CD14-positive monocyte (primary cell): ENCODE measurements around the gene PRDM8. TPM values are rescaled to one million over a fixed set of nuclear protein-coding genes. Genes with fewer than 3 reads are reported as not detected.

Source experiments
- DNase-seq, 3 donors: peaks; one replicate each; pipeline ENCODE4 v3.0.0-alpha.2; 2011 to 2022
- H2AFZ ChIP-seq: 2 replicates; pipeline ENCODE4 v1.6.0; 2012; ENCODE audit warnings: mild to moderate bottlenecking, low read depth, low read length, inconsistent platforms; ENCODE audit not compliant: insufficient read depth, poor library complexity, severe bottlenecking
- H3K27ac ChIP-seq, 2 donors: 1 replicate in 1 of 2; 2 replicates in 1 of 2; pipeline ENCODE4 v1.5.1; 2012 to 2013; ENCODE audit warnings: low read length in 2 of 2, control low read depth in 1 of 2, inconsistent platforms in 1 of 2, low read depth in 1 of 2, mild to moderate bottlenecking in 1 of 2
- H3K27me3 ChIP-seq, 2 donors: one replicate each; pipeline versions ENCODE4 v1.6.0 to v1.6.1; 2011 to 2013; ENCODE audit warnings: low read length in 2 of 2; ENCODE audit not compliant: control insufficient read depth in 2 of 2, insufficient read depth in 2 of 2
- H3K36me3 ChIP-seq, 2 donors: replicated peaks in 1 of 2; 1 replicate in 1 of 2; 2 replicates in 1 of 2; pipeline versions ENCODE4 v1.5.1 to v1.6.1; 2012 to 2013; ENCODE audit warnings: low read length in 2 of 2, control low read depth in 1 of 2, inconsistent platforms in 1 of 2, mild to moderate bottlenecking in 1 of 2; ENCODE audit not compliant: insufficient read depth in 2 of 2, control insufficient read depth in 1 of 2
- H3K4me1 ChIP-seq, 2 donors: 1 replicate in 1 of 2; 2 replicates in 1 of 2; pipeline versions ENCODE4 v1.5.1 to v1.6.1; 2012 to 2013; ENCODE audit warnings: low read length in 2 of 2, control low read depth in 1 of 2, inconsistent platforms in 1 of 2, mild to moderate bottlenecking in 1 of 2, moderate library complexity in 1 of 2; ENCODE audit not compliant: insufficient read depth in 2 of 2, control insufficient read depth in 1 of 2
- H3K4me2 ChIP-seq: replicated peaks from 2 replicates; pipeline ENCODE3; 2012; ENCODE audit warnings: low read length, moderate library complexity, mild to moderate bottlenecking; ENCODE audit not compliant: poor library complexity, severe bottlenecking; ENCODE audit errors: extremely low read depth
- H3K4me3 ChIP-seq, 3 experiments: fragments of 200-600 bp in 1 of 3; sonication (generic) in 1 of 3; replicated peaks in 1 of 3; 1 replicate in 2 of 3; 2 replicates in 1 of 3; pipeline ENCODE4 v1.5.1; 2011 to 2013; ENCODE audit warnings: low read length in 3 of 3, mild to moderate bottlenecking in 3 of 3, control low read depth in 2 of 3, low read depth in 2 of 3, inconsistent platforms in 1 of 3, moderate library complexity in 1 of 3
- H3K79me2 ChIP-seq: 2 replicates; pipeline ENCODE4 v1.6.0; 2012; ENCODE audit warnings: mild to moderate bottlenecking, control low read depth, inconsistent platforms, low read length, moderate library complexity; ENCODE audit not compliant: insufficient read depth
- H3K9ac ChIP-seq: 2 replicates; pipeline ENCODE4 v1.6.0; 2017; ENCODE audit warnings: low read length, mild to moderate bottlenecking; ENCODE audit not compliant: insufficient read depth, poor library complexity, severe bottlenecking
- H3K9me3 ChIP-seq, 2 donors: replicated peaks in 1 of 2; 1 replicate in 1 of 2; 2 replicates in 1 of 2; pipeline versions ENCODE4 v1.5.1 to v1.6.1; 2012 to 2013; ENCODE audit warnings: low read length in 2 of 2, control low read depth in 1 of 2; ENCODE audit not compliant: control insufficient read depth in 1 of 2, insufficient read depth in 1 of 2
- H4K20me1 ChIP-seq: 2 replicates; pipeline ENCODE4 v1.6.0; 2012; ENCODE audit warnings: mild to moderate bottlenecking, low read length, control low read depth, moderate library complexity; ENCODE audit not compliant: insufficient read depth
- H3K27ac Mint-ChIP-seq, 7 donors: one replicate each; pipeline ENCODE4 v1.8.0; 2020; ENCODE audit warnings: mild to moderate bottlenecking in 7 of 7, mixed read lengths in 7 of 7, moderate library complexity in 6 of 7, inconsistent platforms in 2 of 7
- H3K27me3 Mint-ChIP-seq, 3 donors: one replicate each; pipeline ENCODE4 v1.8.0; 2021 to 2022; ENCODE audit warnings: low read depth in 3 of 3, mild to moderate bottlenecking in 3 of 3, mixed read lengths in 3 of 3, moderate library complexity in 3 of 3, inconsistent platforms in 1 of 3
- H3K36me3 Mint-ChIP-seq, 2 donors: one replicate each; pipeline ENCODE4 v1.8.0; 2020; ENCODE audit warnings: mixed read lengths in 2 of 2, inconsistent platforms in 1 of 2, mild to moderate bottlenecking in 1 of 2
- H3K4me1 Mint-ChIP-seq: one replicate; pipeline ENCODE4 v1.8.0; 2020; ENCODE audit warnings: mild to moderate bottlenecking, mixed read lengths
- H3K4me3 Mint-ChIP-seq, 2 donors: one replicate each; pipeline ENCODE4 v1.8.0; 2020; ENCODE audit warnings: mild to moderate bottlenecking in 2 of 2, mixed read lengths in 2 of 2, moderate library complexity in 1 of 2
- H3K9me3 Mint-ChIP-seq, 7 donors: one replicate each; pipeline ENCODE4 v1.8.0; 2020 to 2022; ENCODE audit warnings: mixed read lengths in 7 of 7, mild to moderate bottlenecking in 6 of 7, moderate library complexity in 6 of 7, inconsistent platforms in 2 of 7
- CTCF ChIP-seq: fragments of 200-600 bp; IDR thresholded peaks from one replicate; pipeline ENCODE4 v1.8.0; 2022; ENCODE audit warnings: antibody characterized with exemption, mild to moderate bottlenecking
- WGBS: methylation state at CpG from one replicate; pipeline ENCODE4 v1.1.5; 2013; ENCODE audit warnings: missing lambda C conversion rate; ENCODE audit not compliant: insufficient coverage; 5-methylcytosine and 5-hydroxymethylcytosine counted together
- intact Hi-C, 2 donors: fragments of 100-400 bp; cut with micrococcal nuclease; formaldehyde crosslinking; loops; one replicate each; pipeline versions ENCODE4 v1.15.0 to v1.15.1; 2023
- polyA plus RNA-seq, 3 donors: library from polyadenylated mRNA; depleted of rRNA in 1 of 3; unstranded in 2 of 3; stranded (reverse) in 1 of 3; fragments of 300-500 nt in 2 of 3; fragments of >200 nt in 1 of 3; fragmentation: Illumina TruSeq in 2 of 3; gene quantifications; 1 replicate in 2 of 3; 2 replicates in 1 of 3; pipeline ENCODE4 v1.2.3, GENCODE V29; 2012 to 2021

PRDM8 gene
- polyA plus RNA-seq, 3 donors = 0.22 to 0.77 (median 0.23) TPM

GRCh38 chr4:80213117-80213815, 16.0 kb downstream of the PRDM8 start:
- Histone ChIP-seq H3K79me2 (no peaks in the 10 kb centered on the region), H3K4me2 (no peak overlapping the region), H2AFZ (no peak overlapping the region), H3K27ac (no peak overlapping the region), H3K4me1 (peaks cover 5 to 15% of the 10 kb centered on the region in 2 donors), H3K27me3 (peaks cover 0 to 5% of the 10 kb centered on the region in 2 donors), H3K9me3 (no peaks in the 10 kb centered on the region), H3K9ac (no peak overlapping the region), H4K20me1 (no peaks in the 10 kb centered on the region), H3K4me3 (no peak overlapping the region), H3K36me3 (no peaks in the 10 kb centered on the region)
- Mint-ChIP-seq H3K27me3 (peaks cover 2 to 12% (median 5%) of the 10 kb centered on the region in 3 donors), H3K4me3 (no peak overlapping the region), H3K4me1 (peaks cover 16% of the 10 kb centered on the region), H3K36me3 (no peaks in the 10 kb centered on the region), H3K9me3 (no peaks in the 10 kb centered on the region), H3K27ac (no peak overlapping the region)
- no peak for TF ChIP-seq CTCF
- WGBS = 100% methylated on average over 2 of the region's 5 CpGs
- no peak for DNase-seq
- intact Hi-C loops = no loop called here

- WGBS = 0% methylated on average over 1 of the region's 5 CpGs
- H3K4me3 Mint-ChIP-seq = no peak overlapping the region
- no peaks in the 10 kb centered on the region for H3K79me2 ChIP-seq
- H3K4me3 ChIP-seq = no peak overlapping the region
- H3K9me3 Mint-ChIP-seq = no peaks in the 10 kb centered on the region
- H2AFZ ChIP-seq = no peak overlapping the region
- no peaks in the 10 kb centered on the region for H4K20me1 ChIP-seq
- H3K4me2 ChIP-seq = no peak overlapping the region
- no peaks in the 10 kb centered on the region for H3K9me3 ChIP-seq
- no peak overlapping the region for H3K27ac ChIP-seq
- no peaks in the 10 kb centered on the region for H3K36me3 ChIP-seq
- peaks cover 0 to 13% of the 10 kb centered on the region in 2 donors for H3K27me3 ChIP-seq
- peak; percentile 89 for TF ChIP-seq CTCF
- DNase-seq = peak in 2 of 3 donors; percentile 32 to 50
- H3K27me3 Mint-ChIP-seq = peaks cover 2 to 12% (median 5%) of the 10 kb centered on the region in 3 donors
- H3K36me3 Mint-ChIP-seq = no peaks in the 10 kb centered on the region
- H3K27ac Mint-ChIP-seq = peak overlapping the region in 1 of 7 donors; percentile 45
- intact Hi-C loops = no loop called here
- H3K9ac ChIP-seq = no peak overlapping the region
- H3K4me1 ChIP-seq = peaks cover 5 to 15% of the 10 kb centered on the region in 2 donors
- peaks cover 16% of the 10 kb centered on the region for H3K4me1 Mint-ChIP-seq
Measured at GRCh38 chr4:80215449-80216052, 18.2 kb downstream of the PRDM8 start.
